HCT116 (cell line): ENCODE data around the gene EIF4E. TPM values are rescaled to one million over a fixed set of nuclear protein-coding genes. Genes with fewer than 3 reads are reported as not detected.
A peak's percentile ranks its signal among the peaks of the same experiment; 100 is the strongest.

Experiments used
- ATAC-seq: fragments of 200-7000 bp; cut with Tn5 transposase; 2 replicates; pipeline ENCODE4 v1.9.1; 2020; ENCODE audit warnings: mild to moderate bottlenecking, moderate library complexity
- BruUV-seq: library from RNA; stranded (reverse); fragments of 400-500 nt; replicated peaks from 2 replicates; lab custom pipeline; 2021; lab: Mats Ljungman, UMichigan
- CTCF ChIA-PET: fragments of 300-600 bp; sonication (Branson Sonifier 250); formaldehyde crosslinking; loops from one replicate; lab custom pipeline; 2021; ENCODE audit warnings: antibody characterized with exemption; lab: Charles Lee
- POLR2A ChIA-PET: fragments of 300-600, 350-600 bp; sonication (Branson Sonifier 250); formaldehyde crosslinking; loops from one replicate; lab custom pipeline; 2021; ENCODE audit warnings: antibody characterized with exemption; lab: Charles Lee
- RAD21 ChIA-PET, 2 experiments: fragments of 300-600 bp; sonication (Branson Sonifier 250); formaldehyde crosslinking; loops; one replicate each; lab custom pipeline; 2023; ENCODE audit warnings: low total read pairs in 2 of 2; ENCODE audit not compliant: uncharacterized antibody in 2 of 2, unreplicated experiment in 2 of 2, low non-redundant PET in 1 of 2; lab: Charles Lee
- DNase-seq: peaks from one replicate; pipeline ENCODE4 v3.0.0-alpha.2; 2010; ENCODE audit warnings: low read depth, low spot score
- H2AFZ ChIP-seq: fragments of 200-600 bp; shearing (Covaris generic), sonication (generic); 2 replicates; pipeline ENCODE4 v1.6.1; 2017; ENCODE audit warnings: low read depth, mixed run types, mixed read lengths, antibody characterized with exemption, low read length; ENCODE audit not compliant: poor library complexity, severe bottlenecking
- H3K27ac ChIP-seq: 2 replicates; pipeline ENCODE4 v1.5.1; 2012; ENCODE audit warnings: low read depth, low read length
- H3K27me3 ChIP-seq: fragments of 200-600 bp; sonication (generic); 2 replicates; pipeline ENCODE4 v1.6.1; 2016; ENCODE audit warnings: mixed run types, low read length, mixed read lengths; ENCODE audit not compliant: insufficient read depth
- H3K36me3 ChIP-seq, 2 experiments: fragments of 200-500 bp in 1 of 2; fragments of 200-600 bp in 1 of 2; sonication (Bioruptor generic) in 1 of 2; sonication (generic) in 1 of 2; 2 replicates each; pipeline versions ENCODE4 v1.5.1 to v1.6.1; 2014 to 2016; ENCODE audit warnings: low read length in 2 of 2, inconsistent platforms in 1 of 2, mixed read lengths in 1 of 2, mixed run types in 1 of 2; ENCODE audit not compliant: insufficient read depth in 2 of 2, control insufficient read depth in 1 of 2
- H3K4me1 ChIP-seq, 2 experiments: fragments of 200-600 bp in 1 of 2; sonication (generic) in 1 of 2; 2 replicates each; pipeline versions ENCODE4 v1.5.1 to v1.6.1; 2012 to 2017; ENCODE audit warnings: low read length in 2 of 2, inconsistent platforms in 1 of 2, mild to moderate bottlenecking in 1 of 2, mixed read lengths in 1 of 2, mixed run types in 1 of 2, moderate library complexity in 1 of 2; ENCODE audit not compliant: insufficient read depth in 2 of 2, control insufficient read depth in 1 of 2
- H3K4me2 ChIP-seq: fragments of 200-600 bp; sonication (generic); 2 replicates; pipeline ENCODE4 v1.6.1; 2017; ENCODE audit warnings: mixed run types, low read length, mixed read lengths
- H3K4me3 ChIP-seq, 2 experiments: fragments of 200-600 bp in 1 of 2; sonication (generic) in 1 of 2; replicated peaks in 1 of 2; 2 replicates each; pipeline ENCODE4 v1.5.1; 2011 to 2016; ENCODE audit warnings: low read length in 2 of 2, control low read depth in 1 of 2, low read depth in 1 of 2, mild to moderate bottlenecking in 1 of 2, mixed read lengths in 1 of 2, mixed run types in 1 of 2
- H3K79me2 ChIP-seq: fragments of 200-600 bp; sonication (generic); 2 replicates; pipeline ENCODE4 v1.6.1; 2017; ENCODE audit warnings: mild to moderate bottlenecking, mixed run types, low read length, moderate library complexity, mixed read lengths; ENCODE audit not compliant: insufficient read depth
- H3K9ac ChIP-seq: fragments of 200-600 bp; sonication (generic); 2 replicates; pipeline ENCODE4 v1.6.1; 2016; ENCODE audit warnings: low read length, mixed read lengths
- H3K9me2 ChIP-seq: fragments of 200-600 bp; sonication (generic), shearing (Covaris generic); 2 replicates; pipeline ENCODE4 v1.6.1; 2017; ENCODE audit warnings: mixed run types, mild to moderate bottlenecking, moderate library complexity; ENCODE audit not compliant: insufficient read depth
- H3K9me3 ChIP-seq, 2 experiments: fragments of 200-500 bp in 1 of 2; fragments of 200-600 bp in 1 of 2; sonication (Bioruptor generic) in 1 of 2; sonication (generic) in 1 of 2; 2 replicates each; pipeline ENCODE4 v1.6.1; 2014 to 2017; ENCODE audit warnings: low read length in 2 of 2, mixed read lengths in 2 of 2, inconsistent platforms in 1 of 2, low read depth in 1 of 2, mild to moderate bottlenecking in 1 of 2, mixed run types in 1 of 2, moderate library complexity in 1 of 2; ENCODE audit not compliant: control insufficient read depth in 1 of 2, insufficient read depth in 1 of 2
- H4K20me1 ChIP-seq: fragments of 200-600 bp; sonication (generic), shearing (Covaris generic); 2 replicates; pipeline ENCODE4 v1.6.1; 2017; ENCODE audit warnings: mixed run types, mild to moderate bottlenecking, moderate library complexity; ENCODE audit not compliant: insufficient read depth
- CBX3 ChIP-seq: IDR thresholded peaks from 2 replicates; pipeline ENCODE4 v1.6.1; 2012; ENCODE audit warnings: low read depth
- CEBPB ChIP-seq: IDR thresholded peaks from 2 replicates; pipeline ENCODE4 v1.6.1; 2012; ENCODE audit warnings: low read depth
- CTCF ChIP-seq, 3 experiments: fragments of 200-600 bp in 1 of 3; sonication (generic) in 1 of 3; IDR thresholded peaks in 2 of 3; conservative IDR thresholded peaks in 1 of 3; 2 replicates each; pipeline ENCODE4 v1.5.1; 2012 to 2017; ENCODE audit warnings: low read depth in 2 of 3, low read length in 2 of 3, antibody characterized with exemption in 1 of 3, borderline replicate concordance in 1 of 3, control low read depth in 1 of 3, mild to moderate bottlenecking in 1 of 3, mixed read lengths in 1 of 3, mixed run types in 1 of 3, moderate library complexity in 1 of 3; ENCODE audit not compliant: insufficient read depth in 1 of 3
- EGR1 ChIP-seq: IDR thresholded peaks from 2 replicates; pipeline ENCODE4 v1.6.1; 2012; ENCODE audit warnings: low read depth
- EZH2phosphoT487 ChIP-seq: fragments of 200-600 bp; IDR thresholded peaks from 2 replicates; pipeline ENCODE4 v1.6.1; 2018; ENCODE audit warnings: antibody characterized with exemption, borderline replicate concordance
- JUND ChIP-seq: IDR thresholded peaks from 2 replicates; pipeline ENCODE4 v1.6.1; 2012
- MAX ChIP-seq: IDR thresholded peaks from 2 replicates; pipeline ENCODE4 v1.6.1; 2012
- POLR2A ChIP-seq: IDR thresholded peaks from 2 replicates; pipeline ENCODE4 v1.7.0; 2011; ENCODE audit warnings: borderline replicate concordance; ENCODE audit not compliant: insufficient read depth, insufficient read length; ENCODE audit errors: extremely low read depth
- POLR2AphosphoS5 ChIP-seq: IDR thresholded peaks from 2 replicates; pipeline ENCODE4 v1.6.1; 2011; ENCODE audit warnings: mild to moderate bottlenecking, low read depth, low read length, moderate library complexity
- SP1 ChIP-seq: IDR thresholded peaks from 2 replicates; pipeline ENCODE4 v1.6.1; 2012; ENCODE audit warnings: low read depth
- SRF ChIP-seq: IDR thresholded peaks from 2 replicates; pipeline ENCODE4 v1.6.1; 2012; ENCODE audit warnings: low read depth
- YY1 ChIP-seq: IDR thresholded peaks from 2 replicates; pipeline ENCODE4 v1.6.1; 2011; ENCODE audit warnings: low read length, low read depth, moderate library complexity, mild to moderate bottlenecking; ENCODE audit not compliant: insufficient replicate concordance; ENCODE audit errors: extremely low read depth
- ZBTB33 ChIP-seq: IDR thresholded peaks from 2 replicates; pipeline ENCODE4 v1.6.1; 2011; ENCODE audit warnings: mild to moderate bottlenecking, low read length, moderate library complexity; ENCODE audit not compliant: insufficient replicate concordance; ENCODE audit errors: extremely low read depth
- ZFX ChIP-seq: fragments of 450-650 bp; IDR thresholded peaks from 2 replicates; pipeline ENCODE4 v1.6.1; 2017
- ZNF274 ChIP-seq: fragments of 200-500 bp; sonication (Bioruptor generic); IDR thresholded peaks from 2 replicates; pipeline ENCODE4 v1.6.1; 2014; ENCODE audit warnings: mild to moderate bottlenecking, low read depth, low read length, inconsistent platforms
- intact Hi-C: fragments of 100-400 bp; cut with micrococcal nuclease; formaldehyde crosslinking; loops from 2 replicates; pipeline ENCODE4 v1.10.0; 2022
- total RNA-seq: library from RNA; stranded (reverse); gene quantifications from one replicate; pipeline ENCODE4 v1.2.1, GENCODE V29; 2021; ENCODE audit not compliant: unreplicated experiment

Gene EIF4E
- total RNA-seq, 1 experiment from 2014 or later: 148 TPM

GRCh38 chr4:98928505-98929340, at the start of gene EIF4E (continued):
- TF ChIP-seq CTCF (IDR thresholded peaks at IDR 0.05 in 2 of 3, conservative IDR thresholded peaks at IDR 0.05 in 1 of 3; ENCODE audit: borderline replicate concordance in 1 of 3, insufficient read depth in 1 of 3, low read depth in 2 of 3, low read length in 2 of 3): peak in 2 of 3 experiments; percentile 19 to 24; a peak in 2 of 6 replicates
- peak; percentile 76 for TF ChIP-seq SP1
- 0 out of 2 replicates have a peak, but pooled peaks have one; percentile 38 for TF ChIP-seq EGR1
- peak; percentile 87 for TF ChIP-seq POLR2AphosphoS5
- TF ChIP-seq, all 23 proteins: peak for 11

- no peak for ATAC-seq
- Histone ChIP-seq H3K4me3 (no peak overlapping the region), H3K36me3 (no peaks in the 10 kb centered on the region)
- no TSS peak for BruUV-seq
- TF ChIP-seq SP1: no peak
- TF ChIP-seq POLR2AphosphoS5: no peak
- TF ChIP-seq SRF: no peak
- no peak for TF ChIP-seq POLR2A
- no peak for TF ChIP-seq ZNF274
- no peak for TF ChIP-seq JUND
- no peak for TF ChIP-seq EZH2phosphoT487
- no peak for TF ChIP-seq YY1
- no peak for TF ChIP-seq CTCF (IDR thresholded peaks at IDR 0.05 in 2 of 3, conservative IDR thresholded peaks at IDR 0.05 in 1 of 3; ENCODE audit: borderline replicate concordance in 1 of 3, insufficient read depth in 1 of 3, low read depth in 2 of 3, low read length in 2 of 3)
- no peak for TF ChIP-seq CEBPB
- no peak for TF ChIP-seq EGR1
- TF ChIP-seq CBX3: no peak
- no peak for TF ChIP-seq ZBTB33
- no peak for TF ChIP-seq MAX
- TF ChIP-seq ZFX: no peak
- TF ChIP-seq, all 23 proteins: peak for 0
- Histone ChIP-seq H3K27ac (no peak overlapping the region), H2AFZ (no peak overlapping the region), H3K9me2 (no peaks in the 10 kb centered on the region), H3K9me3 (no peaks in the 10 kb centered on the region), H3K4me2 (no peak overlapping the region), H3K27me3 (no peaks in the 10 kb centered on the region), H3K4me1 (no peaks in the 10 kb centered on the region), H3K79me2 (no peaks in the 10 kb centered on the region), H3K9ac (no peak overlapping the region), H4K20me1 (no peaks in the 10 kb centered on the region)
- no peak for DNase-seq
- ChIA-PET CTCF (no interaction called here), RAD21 (no interaction called here), POLR2A (no interaction called here)
- intact Hi-C loops: no loop called here
Observed at GRCh38 chr4:98977557-98977956, 48.6 kb upstream of the EIF4E start.
